Medulla oblongata (tissue), 1 donor: Measurements from ENCODE around the gene CD109.
"Not testable (repeated sequence)": the region's sequence is repeated elsewhere in the genome, so short reads cannot be mapped to it uniquely, and the experiment has no call there.

Experiments
- DNase-seq: peaks from one replicate; pipeline ENCODE4 v3.0.0-alpha.2; 2015; ENCODE audit errors: extremely low spot score

Gene CD109

DNA sequence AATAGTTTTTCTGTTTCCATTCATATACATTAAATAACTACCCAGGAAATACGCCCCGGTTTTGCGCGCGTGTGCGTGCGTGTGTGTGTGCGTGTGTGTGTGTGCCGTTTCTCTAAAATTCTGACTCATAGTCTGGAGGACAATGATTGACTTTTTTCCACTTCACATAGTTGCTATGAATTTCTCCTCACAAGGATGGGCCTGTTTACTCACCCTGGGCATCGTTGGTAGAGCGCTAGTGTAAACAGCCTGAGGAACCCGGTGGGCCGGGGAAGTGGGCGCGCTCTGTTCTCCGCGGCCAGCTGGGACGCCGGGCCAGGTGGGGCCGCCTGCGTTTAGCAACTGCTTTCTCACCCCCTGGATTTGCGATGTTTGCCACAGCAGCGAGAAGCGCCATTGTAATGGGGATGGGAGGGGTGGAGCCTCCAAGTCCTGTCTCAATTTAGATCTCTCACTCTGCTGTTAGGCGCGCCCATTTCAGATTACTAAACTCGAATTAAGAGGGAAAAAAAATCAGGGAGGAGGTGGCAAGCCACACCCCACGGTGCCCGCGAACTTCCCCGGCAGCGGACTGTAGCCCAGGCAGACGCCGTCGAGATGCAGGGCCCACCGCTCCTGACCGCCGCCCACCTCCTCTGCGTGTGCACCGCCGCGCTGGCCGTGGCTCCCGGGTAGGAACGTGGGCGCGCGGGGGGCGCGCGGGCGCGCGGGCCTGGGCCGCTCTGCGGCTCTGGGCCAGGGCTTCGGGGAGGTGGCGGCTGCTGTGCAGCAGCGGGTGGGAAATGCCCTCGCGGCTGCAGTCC lies at the start of gene CD109:
CD109 (plus strand) TSS at position 585 of the 803 bp plus-strand sequence; CDS start at position 598, 13 bp downstream.
- peak; percentile 12 for DNase-seq

DNA sequence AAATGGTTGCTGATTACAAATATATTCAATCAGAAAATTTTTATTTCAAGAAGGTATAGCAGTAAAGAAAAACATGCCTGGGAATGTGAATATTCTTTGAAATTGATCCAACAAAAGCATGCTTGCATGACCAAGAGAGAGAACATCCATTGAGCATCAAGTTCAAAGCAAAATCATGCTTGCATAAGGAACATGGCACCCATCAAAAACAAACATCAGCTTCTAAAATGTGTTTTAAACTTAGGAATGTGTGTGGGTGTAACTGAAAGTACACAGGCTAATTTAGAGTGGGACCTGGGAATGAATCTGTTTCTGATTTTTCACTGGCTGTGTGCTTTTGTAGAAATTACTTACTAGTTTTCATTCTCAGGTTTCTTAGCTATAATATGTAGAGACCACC lies 47.8 kb upstream of the CD109 start:
- no peak for DNase-seq

DNA sequence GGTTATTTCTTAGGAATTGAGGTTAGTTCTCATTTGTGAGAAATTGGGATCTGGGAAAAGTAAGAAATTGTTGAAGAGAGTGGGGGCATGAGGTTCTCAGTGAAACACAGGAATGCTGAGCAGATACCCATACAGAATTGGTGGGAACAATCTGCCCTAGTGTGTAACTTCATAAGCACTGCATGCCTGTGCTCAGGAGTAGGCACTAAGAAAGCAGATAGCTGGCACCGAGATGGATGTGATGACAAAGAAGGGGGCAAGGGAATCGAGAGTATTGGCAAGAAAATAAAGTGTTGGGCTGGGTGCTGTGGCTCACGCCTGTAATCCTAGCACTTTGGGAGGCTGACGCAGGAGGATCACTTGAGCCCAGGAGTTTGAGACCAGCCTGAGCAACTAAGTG lies 46.2 kb upstream of the CD109 start:
- no peak for DNase-seq

DNA sequence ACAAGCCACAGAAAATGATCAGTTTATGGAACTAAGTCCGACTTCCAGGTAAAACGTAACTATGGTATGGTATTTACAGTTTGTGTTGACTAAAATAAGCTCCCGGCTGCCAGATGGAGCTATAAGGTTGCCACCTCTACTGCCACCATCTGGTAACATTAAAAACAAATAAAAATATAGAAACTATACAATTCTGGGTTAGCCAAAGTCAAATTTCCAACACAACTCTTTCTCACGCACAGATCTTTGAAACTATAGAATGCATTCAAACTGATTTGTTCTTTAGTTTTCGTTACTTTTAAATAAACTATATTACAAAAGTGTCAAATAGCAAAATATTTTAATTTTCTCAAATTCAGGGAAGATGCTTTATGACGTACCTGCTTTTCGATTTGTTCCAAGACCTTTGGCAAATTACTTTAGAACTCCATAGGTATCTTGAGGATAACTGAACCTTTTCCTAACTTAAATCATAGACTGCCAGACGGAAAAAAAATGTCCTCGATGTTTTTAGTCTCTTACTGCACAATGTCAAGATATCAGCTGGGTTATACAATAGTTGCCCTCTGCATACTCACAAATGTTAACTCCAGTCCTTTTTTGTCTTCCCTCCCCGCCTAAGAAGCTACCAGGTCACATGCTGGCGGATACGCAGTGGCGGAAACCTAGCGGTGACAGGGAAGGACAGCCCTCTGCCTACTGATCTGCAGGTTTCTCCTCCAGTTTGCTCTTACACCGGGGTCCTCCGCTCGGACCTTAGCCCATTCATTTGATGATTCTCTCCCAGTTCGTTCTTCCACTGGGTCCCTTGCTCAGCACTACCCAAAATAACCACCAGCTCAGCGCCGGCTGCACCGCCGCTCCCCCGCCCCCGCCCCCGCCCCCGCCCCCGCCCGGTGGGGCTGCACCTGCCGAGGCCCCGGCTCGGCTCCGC lies 43.1 kb upstream of the CD109 start:
- DNase-seq, result peak; percentile 83

DNA sequence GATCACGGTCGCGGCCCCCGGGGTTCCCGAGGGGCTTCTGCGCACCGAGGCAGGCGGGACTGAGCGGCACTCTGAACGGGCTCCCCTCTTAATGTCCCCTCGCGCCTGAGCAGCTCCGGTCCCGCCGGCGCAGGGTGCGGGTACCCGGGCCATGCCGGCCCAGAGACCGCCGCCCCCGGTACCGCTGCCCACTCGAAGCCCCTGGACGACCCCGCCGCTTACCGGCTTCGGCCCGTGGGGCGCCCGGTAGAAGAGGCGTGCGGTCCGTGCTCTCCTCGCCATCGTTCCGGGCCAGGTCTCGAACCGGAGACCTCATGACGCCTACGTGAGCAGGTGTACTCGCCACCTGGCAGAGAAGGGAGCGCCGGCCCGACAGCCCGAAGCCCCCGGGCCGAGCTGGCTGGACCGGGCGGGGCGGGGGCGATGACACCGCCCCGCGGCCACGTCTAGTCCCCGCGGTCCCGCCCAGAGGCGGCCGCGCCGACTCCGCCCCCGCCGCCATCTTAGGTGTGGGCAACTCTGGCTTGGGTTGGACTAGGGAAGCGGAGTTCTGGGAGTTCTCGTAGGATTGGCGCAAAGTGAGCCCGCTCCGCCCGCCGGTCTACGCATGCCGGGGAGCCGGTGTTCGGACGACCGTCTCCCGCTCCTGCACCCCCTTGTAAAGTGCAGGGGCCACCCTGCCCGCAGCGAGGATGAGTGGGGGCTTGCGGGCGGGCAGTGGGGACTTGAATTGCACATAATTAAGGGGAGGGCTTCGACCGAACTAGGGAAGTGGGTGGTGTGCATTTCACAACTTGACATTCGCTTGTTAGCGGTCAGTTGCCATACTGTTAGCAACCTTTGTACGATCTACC lies 42.2 kb upstream of the CD109 start, which contains the start of gene SLC17A5:
SLC17A5 (minus strand) TSS at position 422 of the 854 bp plus-strand sequence; CDS start at position 316, 106 bp downstream.
- DNase-seq, result peak; percentile 96

DNA sequence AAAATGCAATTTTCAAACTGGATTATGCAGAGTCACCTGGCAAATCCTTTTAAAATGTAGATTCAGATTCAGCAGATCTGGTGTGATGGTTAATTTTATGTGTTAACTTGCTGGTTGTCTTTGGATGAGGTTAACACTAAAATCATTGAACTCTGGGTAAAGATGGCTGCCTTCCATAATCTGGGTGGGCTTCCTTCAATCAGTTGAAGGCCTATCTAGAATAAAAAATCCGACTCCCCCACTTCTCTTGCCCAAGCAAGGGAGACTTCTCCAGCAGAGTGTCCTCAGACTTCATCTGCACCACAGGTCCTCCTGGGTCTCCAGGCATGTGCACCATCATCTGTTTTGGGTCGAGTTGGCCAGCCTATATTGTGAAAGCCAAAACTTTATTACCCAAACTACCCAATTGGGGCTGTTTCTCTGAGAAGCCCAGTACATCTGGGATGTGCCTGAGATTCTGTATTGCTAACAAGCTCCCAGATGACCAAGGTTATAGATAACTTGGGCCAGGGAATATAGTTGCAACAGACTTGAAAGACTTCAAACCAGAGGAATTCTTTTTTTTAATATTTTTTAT lies 40.6 kb upstream of the CD109 start:
- no peak for DNase-seq

DNA sequence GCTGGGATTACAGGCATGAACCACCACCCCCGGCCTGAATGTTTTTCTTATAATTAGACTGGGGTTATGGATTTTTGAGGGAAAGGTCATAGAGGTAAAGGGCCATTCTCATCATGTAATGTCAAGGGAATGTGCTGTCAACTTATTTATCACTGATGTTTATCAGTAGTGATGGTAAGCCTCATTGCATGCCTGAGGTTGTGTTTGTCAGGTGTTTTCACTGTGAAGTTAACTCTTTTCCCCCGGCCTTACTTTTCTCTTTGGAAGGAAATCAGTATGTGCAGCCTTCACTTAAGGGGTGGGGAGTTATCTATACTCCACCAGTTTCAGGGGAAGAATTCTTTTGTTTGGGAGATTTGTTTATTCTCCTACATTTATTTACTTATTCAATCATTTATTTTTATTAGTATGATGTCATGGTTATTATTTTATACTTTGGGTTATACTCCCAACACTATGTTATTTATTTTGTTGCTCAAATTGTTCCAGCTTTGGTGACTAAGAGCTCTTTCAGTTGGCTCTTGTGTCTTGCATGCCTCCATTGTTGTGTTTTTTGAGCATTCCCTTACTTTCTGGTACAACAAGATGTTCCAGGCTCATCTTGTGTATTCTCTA lies 39.4 kb upstream of the CD109 start:
- no peak for DNase-seq

DNA sequence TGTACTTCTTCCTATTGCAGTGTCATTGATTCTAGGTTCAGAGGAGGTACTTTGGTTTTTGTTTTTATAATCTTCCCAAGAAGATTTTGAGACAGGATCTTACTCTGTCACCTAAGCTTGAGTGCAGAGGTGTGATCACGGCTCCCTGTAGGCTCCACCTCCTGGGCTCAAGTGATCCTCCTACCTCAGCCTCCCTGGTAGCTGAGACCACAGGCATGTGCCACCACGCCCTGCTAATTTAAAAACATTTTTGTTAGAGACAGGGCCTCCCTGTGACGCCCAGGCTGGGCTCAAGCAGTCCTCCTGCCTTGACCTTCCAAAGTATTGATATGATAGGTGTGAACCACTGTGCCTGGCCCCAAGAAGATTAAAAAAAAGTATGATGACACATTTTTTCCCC lies 38.8 kb upstream of the CD109 start:
- no peak for DNase-seq

GRCh38 chr6:73664701-73665100 lies 31.3 kb upstream of the CD109 start:
- no peak for DNase-seq

- DNase-seq, result no peak
Measured at GRCh38 chr6:73665686-73666319, 30.2 kb upstream of the CD109 start.

DNA sequence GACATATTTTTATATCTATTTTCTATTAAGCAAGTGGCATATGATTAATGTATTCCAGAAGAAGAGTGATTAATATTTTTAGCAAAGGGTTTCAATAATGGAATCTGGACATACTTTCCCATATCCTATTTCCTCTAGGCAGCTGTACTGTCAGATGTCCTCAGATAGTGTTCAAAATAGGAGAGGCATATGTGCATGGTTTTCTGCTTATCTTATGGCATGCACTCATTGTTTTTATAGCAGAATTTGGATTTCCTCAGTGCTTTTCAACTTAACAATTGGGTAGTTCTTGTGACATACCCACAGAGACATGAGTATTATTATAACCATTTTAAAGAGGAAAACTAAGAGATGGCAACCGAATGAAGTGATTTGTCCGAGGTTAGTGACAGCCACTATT lies 29.6 kb upstream of the CD109 start:
- DNase-seq, result no peak

- DNase-seq, result no peak
Measured at GRCh38 chr6:73667798-73668197, 28.2 kb upstream of the CD109 start.

GRCh38 chr6:73669005-73669404 lies 27.0 kb upstream of the CD109 start:
- no peak for DNase-seq

DNA sequence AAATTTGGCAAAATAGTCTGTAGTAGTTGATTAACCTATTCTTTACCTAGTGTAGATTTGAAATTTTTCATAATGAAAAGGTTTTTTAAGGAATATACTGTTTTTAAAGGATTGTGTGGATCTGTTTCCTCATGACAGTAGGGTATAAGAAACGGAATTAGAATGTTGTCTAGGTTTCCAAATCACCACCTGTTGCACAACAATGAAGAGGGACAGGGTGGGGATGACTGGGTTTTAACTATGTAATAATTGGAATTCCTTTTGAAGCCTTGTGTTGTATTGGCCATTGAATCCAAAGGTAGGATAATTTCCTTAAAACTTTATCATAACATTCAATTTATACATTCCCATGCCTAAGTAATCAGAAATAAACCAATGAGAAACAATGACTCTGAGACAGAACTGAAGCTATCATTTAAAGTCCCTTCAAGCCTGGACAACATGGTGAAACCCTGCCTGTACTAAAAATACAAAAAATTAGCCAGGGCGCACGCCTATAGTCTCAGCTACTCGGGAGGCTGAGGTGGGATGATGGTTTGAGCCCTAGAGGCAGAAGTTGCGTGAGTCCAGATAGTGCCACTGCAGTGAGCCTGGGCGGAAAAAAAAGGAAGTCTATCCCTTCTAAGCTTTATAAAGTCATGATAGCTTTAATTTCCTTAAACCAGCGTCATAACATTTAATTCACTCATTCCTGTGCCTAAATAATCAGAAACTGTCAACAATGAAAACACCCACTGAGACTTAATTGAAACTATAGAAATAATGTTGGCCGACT lies 23.9 kb upstream of the CD109 start:
- no peak for DNase-seq

DNA sequence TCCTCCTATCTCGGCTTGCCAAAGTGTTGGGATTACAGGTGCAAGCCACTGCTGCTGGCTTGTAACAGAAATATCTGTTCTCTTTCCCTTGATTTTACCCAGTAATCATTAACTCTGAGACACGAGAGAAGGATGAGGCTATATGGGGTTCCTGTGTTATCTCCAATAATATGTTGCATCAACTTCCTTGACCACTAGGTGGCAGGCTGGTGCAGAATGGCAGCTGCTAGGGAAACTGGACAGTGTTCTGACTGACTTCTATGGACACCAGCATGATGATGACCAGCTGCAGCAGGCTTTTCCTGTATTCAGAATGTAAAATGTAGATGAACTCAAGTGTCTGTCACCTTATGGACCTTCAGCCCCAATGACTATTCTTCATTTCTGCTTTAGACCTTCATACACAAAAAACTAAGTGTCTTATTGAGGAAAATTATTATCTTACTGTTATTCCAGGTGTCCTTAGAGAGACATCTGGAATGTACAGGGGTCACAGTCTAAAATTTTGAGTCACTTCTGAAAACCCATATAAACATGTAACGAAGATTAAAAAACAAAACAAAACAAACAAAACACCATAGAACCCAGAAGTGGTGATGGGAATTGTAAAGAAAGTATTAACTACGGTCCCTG lies 20.4 kb upstream of the CD109 start:
- peak; percentile 92 for DNase-seq

DNA sequence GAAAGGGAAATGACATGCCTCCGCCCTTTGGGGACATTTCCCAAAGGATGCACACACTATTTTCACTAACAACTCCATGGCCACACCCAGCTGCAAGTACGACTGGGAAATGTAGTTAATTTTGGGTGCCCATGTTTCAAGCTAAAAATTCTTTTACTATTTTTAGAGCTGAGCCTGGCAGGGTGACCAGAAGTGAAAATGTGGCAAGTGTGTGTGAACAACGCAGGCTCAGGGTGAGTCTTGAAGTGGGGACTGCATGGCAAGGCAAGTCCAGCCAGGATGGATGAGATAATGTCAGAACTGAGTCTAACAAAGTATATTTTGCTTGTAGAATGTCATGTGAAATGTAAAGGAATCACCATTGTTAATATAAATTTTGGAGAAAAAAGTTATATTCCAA lies 17.0 kb upstream of the CD109 start:
- no peak for DNase-seq

DNA sequence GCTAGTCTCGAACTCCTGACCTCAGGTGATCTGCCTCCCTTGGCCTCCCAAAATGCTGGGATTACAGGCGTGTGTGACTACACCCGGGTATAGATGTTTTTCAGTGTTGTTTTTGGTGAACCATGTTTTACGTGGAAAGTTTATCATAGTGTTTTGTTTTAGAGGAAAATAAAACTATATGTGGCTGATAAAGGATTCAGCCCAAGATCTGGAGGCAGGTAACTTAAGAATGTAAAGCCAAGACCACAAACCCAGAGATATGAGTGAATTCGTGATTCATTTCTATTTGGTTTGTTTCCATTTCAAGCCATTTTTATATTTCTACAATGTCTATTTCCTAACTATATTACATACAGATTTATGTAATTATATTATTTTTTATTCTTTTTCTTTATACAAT lies 16.2 kb upstream of the CD109 start:
- DNase-seq, result not testable (repeated sequence)

DNA sequence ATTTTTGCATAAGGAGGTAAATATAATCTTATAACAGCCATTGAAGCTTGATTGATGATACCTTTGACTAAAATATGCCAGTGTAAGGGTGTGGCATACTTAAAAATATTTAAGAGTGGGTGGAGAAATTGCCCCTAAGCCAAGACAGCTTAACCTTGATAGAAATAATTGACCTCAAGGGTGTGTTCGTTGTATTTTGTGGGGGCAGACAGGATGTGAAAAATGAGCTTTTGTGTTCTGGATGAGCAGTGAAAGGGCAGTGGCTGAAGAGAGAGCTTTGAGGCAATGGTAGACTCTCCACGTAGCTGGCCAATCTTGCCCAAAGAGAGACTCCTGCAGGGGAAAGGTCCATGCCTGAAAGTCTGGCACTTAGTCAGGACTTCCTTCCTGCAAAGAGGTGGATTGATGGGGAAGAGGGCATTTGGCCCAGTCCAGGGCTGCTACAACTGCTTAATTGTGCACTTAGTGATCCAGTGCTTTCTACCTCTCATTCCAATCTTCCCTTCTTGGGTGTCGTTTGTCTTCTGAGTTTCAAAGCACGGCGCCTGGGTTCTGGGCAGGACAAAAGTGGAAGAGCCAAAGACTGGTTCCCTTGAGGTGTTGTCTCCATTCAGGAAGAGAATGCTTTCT lies 15.6 kb upstream of the CD109 start:
- no peak for DNase-seq

DNA sequence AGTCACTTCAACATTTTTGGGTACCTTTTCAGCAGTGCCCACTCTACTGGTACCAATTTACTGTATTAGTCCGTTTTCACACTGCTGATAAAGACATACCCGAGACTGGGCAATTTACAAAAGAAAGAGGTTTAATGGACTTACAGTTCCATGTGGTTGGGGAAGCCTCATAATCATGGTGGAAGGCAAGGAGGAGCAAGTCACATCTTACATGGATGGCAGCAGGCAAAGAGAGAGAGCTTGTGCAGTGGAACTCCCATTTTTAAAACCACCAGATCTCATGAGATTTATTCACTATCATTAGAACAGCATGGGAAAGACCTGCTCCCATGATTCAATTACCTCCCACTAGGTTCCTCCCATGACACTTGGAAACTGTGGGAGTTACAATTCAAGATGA lies 12.4 kb upstream of the CD109 start:
- DNase-seq, result not testable (repeated sequence)
